ENCODE measurements around the gene RNF169.
"Not testable (repeated sequence)": the region's sequence is repeated elsewhere in the genome, so short reads cannot be mapped to it uniquely, and the experiment has no call there.

The RNF169 gene

DNA sequence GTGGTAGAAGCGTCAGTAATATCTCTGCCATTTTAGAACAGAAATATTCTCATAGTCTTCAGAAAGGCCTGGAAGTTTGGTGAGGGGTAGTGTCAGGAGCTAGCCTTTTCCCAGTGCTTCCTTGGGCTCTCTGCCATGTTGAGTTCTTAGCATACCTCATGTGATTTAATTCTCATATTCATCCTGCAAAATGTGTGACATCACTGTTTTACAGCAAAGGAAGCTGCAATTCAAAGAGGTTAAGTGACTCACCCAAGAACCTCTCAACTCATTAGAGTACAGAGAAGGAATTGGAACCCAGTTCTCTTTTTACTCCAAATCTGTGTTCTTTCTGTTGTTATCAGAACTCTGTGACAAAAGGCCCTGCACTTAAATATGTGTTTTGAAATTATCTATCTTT lies 72.1 kb downstream of the RNF169 start:
- DNase-seq (ENCODE audit: low spot score) = no peak

DNA sequence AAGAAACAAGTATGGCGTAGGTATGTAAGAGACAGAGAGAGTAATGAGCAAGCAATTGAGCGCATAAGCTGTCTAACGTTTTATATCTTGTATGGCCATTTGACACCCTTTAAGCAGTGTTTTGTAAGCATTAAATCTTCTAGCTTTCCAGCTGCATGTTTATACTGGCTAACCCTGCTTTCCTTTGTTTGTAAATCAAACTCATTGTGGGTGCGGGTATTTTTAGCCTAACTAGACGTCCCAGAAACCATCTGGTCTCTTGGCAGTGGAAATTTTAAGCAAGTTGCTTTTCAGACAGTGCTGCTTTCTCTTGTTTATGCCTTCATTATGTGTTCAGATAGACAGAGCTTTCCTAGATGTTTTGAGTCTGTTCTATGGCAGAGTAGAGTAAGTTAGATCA lies 73.5 kb downstream of the RNF169 start:
- DNase-seq (ENCODE audit: low spot score) = peak; percentile 89

DNA sequence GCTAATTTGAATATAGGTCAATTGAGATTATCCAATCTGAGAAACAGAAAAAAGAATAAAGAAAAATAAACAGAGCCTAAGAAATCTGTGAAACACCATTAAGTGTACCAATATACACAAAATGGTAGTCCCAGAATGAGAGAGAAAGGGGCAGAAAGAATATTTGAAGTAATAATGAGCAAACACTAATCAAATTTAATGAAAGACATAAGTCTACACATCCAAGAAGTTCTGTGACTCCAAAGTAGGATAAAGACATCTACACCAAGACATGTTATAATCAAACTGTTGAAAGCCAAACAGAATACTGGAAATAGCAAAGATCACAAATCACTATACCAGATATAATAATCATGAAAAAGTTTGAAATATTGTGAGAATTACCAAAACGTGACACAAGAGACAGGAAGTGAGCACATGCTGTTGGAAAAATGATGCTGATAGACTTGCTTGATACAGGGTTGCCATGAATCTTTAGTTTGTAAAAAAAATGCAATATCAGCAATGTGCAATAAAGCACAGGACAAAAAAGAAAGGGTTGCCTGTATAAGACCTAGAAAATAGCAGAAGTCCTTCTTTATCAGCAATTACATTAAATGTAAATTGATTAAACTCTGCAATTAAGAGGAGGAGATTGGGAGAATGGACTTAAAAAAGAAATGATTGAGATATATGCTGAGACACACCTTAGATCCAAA lies 75.8 kb downstream of the RNF169 start:
- DNase-seq (ENCODE audit: low spot score) = no peak

DNA sequence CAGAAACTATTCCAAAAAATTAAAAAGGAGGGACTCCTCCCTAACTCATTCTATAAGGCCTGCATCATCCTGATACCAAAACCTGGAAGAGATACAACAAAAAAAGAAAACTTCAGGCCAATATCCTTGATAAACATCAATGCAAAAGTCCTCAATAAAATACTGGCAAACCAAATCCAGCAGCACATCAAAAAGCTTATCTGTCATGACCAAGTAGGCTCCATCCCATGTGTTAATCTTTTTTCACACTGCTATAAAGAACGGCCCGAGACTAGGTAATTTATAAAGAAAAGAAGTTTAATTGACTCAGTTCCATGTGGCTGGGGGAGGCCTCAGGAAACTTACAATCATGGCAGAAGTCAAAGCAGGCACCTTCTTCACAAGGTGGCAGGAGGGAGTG lies 76.9 kb downstream of the RNF169 start:
- DNase-seq (ENCODE audit: low spot score) = not testable (repeated sequence)

DNA sequence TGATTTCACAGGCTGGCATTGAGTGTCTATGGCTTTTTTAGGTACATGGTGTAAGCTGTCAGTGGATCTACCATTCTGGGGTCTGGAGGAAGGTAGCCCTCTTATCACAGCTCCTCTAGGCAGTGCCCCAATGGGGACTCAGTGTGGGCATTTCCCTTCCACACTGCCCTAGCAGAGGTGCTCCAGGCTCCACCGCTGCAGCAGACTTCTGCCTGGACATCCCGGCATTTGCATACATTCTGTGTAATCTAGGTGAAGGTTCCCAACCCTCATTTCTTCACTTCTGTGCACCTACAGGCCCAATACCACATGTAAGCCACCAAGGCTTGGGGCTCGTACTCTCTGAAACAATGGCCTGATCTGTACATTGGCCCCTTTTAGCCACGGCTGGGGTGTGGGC lies 78.3 kb downstream of the RNF169 start:
- no peak for DNase-seq (ENCODE audit: low spot score)

DNA sequence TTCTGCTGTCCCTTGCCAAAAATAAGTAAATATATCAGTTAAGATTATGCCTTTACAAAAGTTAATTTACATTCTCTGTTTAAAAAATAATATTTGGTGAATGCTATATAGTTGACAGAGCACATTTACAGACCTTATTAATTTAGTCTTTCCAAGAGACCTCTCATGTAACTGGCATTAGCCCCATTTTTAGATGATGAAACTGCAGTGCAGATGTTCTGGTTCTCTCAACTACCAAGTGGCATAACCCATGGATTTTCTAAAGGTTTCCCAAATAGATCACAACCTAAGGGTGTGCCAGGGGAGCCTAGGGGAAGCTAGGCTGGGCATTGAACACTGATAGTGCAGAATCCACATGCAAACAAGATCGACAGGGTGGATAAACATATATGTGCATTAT lies 88.5 kb downstream of the RNF169 start:
- no peak for DNase-seq (ENCODE audit: low spot score)

DNA sequence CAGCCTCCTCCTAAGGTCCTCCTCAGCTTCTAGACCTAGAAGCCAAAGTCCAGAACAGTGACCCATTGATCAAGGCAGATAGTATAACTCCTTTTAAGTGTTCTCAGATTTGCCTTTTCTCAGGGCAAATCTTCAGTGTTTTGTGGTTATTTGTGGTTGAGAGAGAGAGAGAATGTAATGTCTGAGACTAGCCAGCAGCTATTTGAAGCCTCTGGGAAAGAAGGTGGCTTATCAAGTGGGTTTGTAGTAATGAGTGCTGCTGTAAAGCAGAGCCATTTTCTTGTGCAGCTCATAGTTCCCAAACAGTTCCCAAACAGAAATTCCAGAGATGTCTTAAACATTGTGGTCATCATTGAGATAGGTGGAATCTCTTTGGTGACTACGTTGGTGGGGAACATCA lies 89.5 kb downstream of the RNF169 start:
- DNase-seq (ENCODE audit: low spot score) = no peak

DNA sequence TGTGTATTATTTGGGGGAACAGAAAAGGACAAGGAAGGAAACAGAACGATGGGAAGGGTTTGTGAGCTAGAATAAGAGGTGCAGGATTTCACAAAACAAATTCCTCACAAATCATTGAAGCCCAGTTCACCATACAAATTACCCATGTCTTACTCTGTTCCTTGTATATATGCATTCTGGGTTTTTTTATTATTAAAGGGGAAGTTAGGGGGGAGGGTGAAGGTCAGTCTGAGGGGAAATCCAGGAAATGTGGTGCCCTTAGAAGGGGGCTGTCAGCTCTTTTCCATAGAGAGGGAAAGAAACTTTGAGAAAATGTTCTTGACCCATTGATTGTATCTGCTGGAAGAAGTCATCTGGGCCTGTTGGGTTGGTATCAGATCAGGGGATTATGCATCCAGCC lies 90.8 kb downstream of the RNF169 start:
- no peak for DNase-seq (ENCODE audit: low spot score)

DNA sequence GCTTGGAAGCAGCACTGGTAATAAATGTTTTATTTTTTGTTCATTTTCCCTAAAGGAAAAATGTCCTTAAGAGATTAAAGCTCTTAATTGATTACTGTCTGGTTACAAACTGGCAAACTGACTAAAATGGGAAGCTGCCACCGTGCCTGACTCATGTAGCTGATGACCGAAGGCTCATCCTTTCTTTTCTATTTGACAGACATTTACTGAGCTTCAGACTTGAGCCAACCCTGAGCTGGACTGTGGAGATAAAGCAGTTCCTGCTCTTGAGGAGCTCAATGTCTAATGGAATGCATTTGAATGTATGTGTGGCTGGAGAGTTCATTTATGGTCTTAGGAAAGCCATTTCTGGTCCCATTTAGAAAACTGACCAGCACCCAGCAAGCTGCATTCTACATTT lies 91.3 kb downstream of the RNF169 start:
- no peak for DNase-seq (ENCODE audit: low spot score)

DNA sequence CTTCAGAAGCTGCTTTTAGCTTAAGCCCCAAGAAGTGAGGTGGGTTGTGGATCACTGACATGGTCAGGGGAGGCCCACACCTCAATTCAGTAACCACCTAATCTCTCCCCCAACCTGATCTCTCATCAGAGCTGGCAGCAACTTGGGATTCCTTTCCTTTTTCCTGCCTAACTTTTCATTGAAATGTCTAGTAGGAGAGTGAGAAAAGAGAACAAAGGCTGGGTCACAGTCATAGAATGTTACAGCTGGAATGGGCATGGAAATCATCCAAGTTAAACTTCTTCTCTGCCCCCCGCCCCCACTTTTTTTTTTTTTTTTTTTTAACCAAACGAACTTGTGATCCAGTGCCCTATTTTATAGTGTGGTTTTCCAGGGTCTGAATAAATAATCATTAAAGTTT lies 91.8 kb downstream of the RNF169 start:
- no peak for DNase-seq (ENCODE audit: low spot score)

DNA sequence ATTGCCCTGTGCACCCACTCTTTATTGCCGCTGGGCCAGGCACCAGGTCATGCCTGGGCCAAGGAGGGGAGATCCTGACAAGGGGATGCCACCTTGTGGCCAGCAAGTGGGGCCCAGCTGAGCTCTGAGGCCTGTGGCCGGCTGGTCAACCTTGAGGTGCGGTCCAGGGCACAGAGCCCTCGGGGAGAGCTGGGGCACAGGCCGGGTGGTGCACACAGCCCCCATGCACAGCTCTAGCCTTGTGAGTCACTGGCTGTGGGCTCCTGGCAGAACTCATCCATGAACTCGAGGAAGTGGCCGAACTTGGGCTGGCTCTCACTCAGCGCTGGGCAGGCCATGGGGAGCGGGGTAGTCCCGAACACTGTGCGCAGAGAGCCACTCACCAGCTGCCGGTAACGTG lies 94.3 kb downstream of the RNF169 start:
- DNase-seq (ENCODE audit: low spot score) = no peak

DNA sequence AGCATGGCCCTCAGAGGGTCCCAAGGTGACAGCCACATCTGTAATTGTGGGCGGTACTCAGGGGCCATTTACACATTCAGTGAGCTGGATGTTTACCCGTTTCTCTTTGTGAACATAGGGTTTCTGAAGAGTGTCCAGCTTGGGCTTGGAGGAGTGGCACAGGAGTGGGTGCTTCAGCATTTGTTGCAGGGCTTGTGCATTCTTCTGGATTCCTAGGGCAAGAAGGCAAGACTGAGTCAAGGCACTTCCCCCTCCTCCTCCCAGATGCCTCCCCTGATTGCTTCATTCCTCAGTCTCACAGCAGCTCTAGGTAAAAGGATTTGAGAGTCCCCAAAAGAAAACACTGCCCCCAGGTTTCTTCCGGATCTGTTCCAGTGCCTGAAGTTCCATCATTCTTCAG lies 95.4 kb downstream of the RNF169 start:
- no peak for DNase-seq (ENCODE audit: low spot score)

DNA sequence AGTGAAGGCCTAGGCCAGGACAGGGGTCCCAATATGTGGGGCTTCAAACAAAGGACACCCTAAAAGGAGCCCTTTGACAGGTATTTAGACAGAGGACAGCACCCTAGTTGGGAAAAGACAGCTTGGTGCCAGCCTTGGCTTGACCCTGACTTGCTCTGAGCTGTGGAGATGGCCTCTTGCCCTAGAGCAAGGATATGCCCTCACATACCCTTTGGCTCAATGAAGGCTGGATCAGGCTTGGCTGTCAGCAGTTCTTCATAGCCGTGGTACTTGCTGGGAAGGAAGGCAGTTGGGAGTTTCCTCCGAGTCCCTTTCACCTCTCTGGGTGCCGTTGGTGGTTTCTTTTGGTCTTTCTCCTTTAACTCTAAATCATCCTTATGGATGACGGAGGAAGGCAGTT lies 96.2 kb downstream of the RNF169 start:
- DNase-seq (ENCODE audit: low spot score) = no peak

DNA sequence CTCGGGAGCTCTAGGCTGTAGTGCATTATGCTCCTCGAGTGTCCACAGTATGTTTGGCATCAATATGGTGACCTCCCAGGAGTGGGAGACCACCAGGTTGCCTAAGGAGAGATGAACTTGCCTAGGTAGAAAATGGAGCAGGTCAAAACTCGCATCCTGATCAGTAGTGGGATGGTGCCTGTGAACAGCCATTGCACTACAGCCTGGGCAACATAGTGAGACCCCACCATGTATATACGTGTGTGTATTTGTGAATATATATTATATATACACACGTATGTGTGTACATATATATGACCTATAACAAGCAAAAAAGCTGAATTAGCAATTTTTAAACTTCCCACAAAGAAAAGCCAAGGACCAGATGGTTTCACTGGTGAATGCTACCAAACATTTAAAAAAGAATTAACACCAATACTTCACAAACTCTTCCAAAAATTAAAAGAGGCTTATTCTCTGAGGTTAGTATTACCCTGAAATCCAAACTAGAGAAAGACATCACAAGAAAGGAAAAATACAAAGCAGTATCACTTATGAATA lies 97.4 kb downstream of the RNF169 start:
- no peak for DNase-seq (ENCODE audit: low spot score)

DNA sequence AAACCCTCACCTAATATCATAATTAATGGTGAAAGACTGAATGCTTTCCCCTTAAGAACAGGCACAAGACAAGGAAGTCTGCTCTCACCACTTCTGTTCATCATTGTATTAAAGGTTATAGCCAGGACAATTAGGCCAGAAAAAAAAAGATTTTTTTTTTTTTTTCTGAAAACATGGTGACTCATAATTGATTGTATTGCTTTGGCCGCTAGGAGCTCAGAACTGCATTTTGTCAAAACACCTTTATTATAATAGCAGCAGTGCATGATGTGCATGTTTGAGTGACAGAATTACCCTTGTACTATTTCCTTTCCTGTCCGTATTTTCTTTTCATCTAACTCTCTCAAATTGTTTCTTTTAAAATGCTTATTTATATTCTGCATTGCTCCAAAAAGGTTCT lies 98.1 kb downstream of the RNF169 start:
- no peak for DNase-seq (ENCODE audit: low spot score)

DNA sequence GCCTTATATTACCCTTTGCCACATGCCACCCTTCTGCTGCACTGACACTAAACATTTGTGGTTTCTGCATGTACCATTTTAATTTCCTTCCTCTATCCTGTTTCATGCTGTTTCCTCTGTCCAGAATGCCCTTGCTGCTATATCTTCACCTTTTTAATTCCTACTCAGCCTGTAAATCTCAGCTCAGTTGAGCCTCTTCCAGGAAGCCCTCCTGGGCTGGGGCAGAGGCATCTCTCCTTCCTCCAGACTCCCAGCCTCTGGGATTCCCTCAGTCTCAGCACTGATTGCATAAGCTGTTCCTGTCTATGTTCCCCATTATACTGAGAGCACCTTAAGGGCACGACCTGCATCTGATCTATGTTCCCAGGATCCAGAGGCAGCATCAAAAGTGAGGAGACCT lies 98.7 kb downstream of the RNF169 start:
- DNase-seq (ENCODE audit: low spot score) = no peak

DNA sequence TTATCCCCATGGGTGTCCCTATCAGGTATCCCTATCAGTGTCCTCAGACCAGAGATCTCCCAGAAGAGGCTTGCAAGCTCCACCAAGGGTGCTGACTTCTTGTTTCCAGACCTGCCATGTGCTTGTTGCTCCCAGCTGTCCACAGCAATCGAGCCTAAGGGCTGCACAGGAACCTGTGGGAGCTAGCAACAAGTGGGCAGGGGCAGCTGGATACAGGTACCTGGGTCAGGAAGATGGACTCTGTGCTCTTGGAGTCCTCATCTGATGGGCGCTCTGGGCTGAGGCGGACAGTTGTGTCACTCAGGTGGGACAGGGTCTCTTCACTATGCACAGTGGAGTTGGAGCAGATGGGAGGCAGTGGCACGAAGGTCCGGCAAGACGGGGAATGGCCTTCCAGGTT lies 99.2 kb downstream of the RNF169 start:
- no peak for DNase-seq (ENCODE audit: low spot score)

DNA sequence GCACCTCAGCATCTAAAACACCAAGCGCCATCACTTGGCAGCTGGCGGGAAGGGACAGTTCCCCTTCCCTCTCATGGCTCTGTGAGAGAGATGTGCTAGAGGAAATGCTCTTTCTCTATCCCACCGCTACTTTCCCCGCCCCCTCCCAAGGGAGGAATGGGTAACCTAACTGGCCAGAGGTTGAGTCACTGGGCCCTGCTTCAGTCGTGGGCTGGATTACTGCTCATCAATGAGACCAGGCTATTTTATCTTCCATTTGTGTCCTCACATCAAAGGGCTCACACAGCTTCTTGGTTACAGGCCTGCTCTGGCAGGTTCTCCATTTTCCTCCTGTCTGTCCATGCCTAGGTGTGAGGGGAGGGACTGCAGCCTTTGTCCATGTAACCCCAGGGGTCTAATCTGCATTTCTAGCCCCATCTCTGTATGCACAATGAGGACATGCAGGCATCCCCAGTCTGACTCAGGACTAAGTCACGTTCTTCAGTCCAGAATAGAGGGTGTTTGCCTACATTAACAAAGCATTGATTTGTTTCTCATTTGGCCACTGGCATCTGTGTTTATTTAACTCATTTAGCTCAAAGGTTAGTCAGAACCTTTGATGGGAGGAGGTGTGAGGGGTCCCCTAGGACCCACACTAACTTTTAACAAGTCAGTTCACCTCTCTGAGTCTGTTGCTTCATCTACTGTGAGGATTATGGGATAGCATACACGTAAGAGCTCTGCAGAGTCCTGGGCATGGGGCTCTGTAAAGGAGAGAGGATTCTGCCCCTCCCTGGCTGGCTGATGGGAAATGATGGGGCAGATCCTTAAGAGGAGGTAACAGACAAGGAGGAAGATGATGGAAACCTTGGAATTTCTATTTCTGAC lies 101.1 kb downstream of the RNF169 start:
- no peak for DNase-seq (ENCODE audit: low spot score)

DNA sequence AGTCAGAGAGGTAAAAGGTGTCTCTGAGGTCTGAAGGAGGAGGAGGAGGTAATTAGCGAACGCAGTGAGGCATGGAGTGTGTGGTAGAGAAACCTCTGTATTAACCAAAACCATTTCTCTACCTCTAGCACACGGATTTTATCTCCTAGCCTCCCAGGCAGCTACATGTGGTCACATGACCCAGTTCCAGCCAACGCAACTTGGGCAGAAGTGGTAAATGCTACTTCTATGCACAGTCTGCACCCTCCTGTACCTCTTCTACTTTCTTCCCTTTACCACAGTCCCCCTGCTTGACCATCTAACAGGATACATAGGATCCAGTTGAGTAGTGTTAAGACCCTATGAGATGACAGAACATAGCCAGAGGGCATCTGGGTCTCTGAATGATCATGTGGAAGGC lies 104.6 kb downstream of the RNF169 start:
- no peak for DNase-seq (ENCODE audit: low spot score)

DNA sequence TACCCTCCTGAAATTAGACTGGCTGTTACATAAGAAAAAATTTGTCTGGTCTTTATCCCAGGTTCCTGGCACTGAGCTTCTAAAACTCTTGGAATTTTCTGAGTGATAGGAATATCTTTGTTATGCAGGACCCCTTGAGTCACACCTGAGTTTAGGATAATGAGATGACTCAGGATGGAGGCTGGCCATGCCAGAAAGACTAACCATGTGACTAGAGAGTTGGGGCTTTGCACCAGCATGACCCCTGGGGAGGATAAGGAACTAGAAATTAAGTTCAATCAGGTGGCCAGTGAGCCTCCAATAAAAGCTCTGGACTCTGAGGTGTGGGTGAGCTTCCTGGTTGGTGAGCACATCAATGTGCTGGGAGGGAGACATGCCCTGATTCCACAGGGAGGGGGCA lies 112.1 kb downstream of the RNF169 start:
- DNase-seq (ENCODE audit: low spot score) = no peak

DNA sequence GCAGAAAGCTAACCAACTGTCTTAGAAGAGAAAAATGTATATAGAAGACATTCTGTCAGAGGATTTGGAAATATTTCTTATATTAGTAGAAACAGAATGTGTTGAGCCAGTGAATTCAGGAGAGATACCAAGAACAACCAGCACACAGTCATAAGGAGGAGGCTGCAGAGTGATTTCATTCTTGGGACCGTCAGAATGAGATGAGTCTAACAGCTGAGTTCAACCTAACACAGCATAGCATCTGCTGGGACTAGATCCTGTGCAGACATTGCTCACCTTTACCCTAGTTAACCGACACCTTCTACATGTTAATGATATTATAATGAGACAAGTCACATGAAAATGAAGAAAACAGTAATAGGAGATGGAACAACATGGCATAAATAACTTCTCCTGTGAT lies 114.8 kb downstream of the RNF169 start:
- DNase-seq (ENCODE audit: low spot score) = no peak

DNA sequence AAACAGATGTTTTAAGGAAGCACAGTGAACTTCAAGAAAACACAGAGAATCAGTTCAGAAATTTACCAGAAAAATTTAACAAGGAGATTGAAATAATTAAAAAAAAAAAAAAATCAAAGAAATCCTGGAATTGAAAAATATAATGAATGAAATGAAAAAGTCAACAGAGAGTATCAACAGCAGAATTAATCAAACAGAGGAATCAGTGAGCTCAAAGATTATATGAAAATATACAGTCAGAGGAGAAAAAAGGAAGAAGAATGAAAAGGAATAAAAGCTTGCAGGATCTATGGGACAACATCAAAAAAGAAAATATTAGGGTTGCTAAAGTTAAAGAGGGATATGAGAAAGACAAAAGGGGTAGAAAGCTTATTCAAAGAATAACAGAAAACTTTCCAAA lies 117.9 kb downstream of the RNF169 start:
- no peak for DNase-seq (ENCODE audit: low spot score)

DNA sequence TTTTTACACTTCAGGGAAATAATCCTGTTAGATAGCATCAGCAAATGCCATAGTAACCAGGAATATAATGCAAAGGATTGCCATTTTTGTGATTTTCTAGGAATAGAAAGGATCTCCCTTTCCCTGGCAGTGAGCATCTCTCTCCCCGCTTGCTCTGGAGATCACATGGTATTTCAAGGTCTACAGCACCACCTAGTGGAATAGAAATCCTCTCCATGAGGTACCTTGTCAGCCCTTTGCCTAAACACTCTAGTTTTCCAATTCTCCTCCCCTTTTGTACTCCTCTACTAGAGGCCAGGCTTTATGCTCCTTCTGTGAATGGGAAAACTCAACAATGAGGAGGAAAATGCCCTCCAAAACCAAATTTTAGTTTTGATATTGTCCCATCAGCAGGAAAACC lies 121.8 kb downstream of the RNF169 start:
- no peak for DNase-seq (ENCODE audit: low spot score)

DNA sequence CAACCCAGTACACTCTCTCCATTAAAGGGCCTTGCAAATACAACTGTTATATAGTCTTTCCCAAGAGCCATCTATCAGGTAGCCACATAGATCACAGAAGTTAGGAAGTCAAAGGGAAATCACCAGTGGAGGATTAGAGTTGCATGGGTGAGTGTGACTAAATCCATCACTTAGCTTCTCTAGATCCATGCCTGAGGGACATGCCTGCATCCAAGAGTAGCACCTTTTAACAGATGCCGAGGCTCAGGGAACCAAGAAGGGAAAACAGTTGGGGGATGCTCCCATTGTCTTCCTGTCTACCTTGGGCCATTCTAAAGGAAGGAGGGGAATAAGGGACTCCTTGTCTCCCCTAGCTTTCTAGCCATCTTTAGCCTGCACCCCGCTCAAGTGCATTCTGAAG lies 122.4 kb downstream of the RNF169 start:
- no peak for DNase-seq (ENCODE audit: low spot score)
